OCI-LY7 (cell line): ENCODE results near the gene MYT1. TPM values are rescaled to one million over a fixed set of nuclear protein-coding genes. Genes with fewer than 3 reads are reported as not detected.

Source experiments
- BruUV-seq: library from RNA; stranded (reverse); fragments of 400-500 nt; replicated peaks from 2 replicates; lab custom pipeline; 2021; lab: Mats Ljungman, UMichigan
- CTCF ChIA-PET: fragments of 300-600 bp; sonication (Branson Sonifier 250); formaldehyde crosslinking; loops from one replicate; lab custom pipeline; 2022; ENCODE audit warnings: antibody characterized with exemption; ENCODE audit not compliant: unreplicated experiment; lab: Charles Lee
- POLR2A ChIA-PET: fragments of 300-600 bp; sonication (Branson Sonifier 250); formaldehyde crosslinking; loops from one replicate; lab custom pipeline; 2022; ENCODE audit warnings: antibody characterized with exemption; lab: Charles Lee
- DNase-seq: peaks from one replicate; pipeline ENCODE4 v3.0.0-alpha.2; 2015; ENCODE audit warnings: low spot score
- H2AFZ ChIP-seq: fragments of 200-600 bp; sonication (generic), shearing (Covaris generic); 2 replicates; pipeline ENCODE4 v1.6.1; 2014; ENCODE audit warnings: mild to moderate bottlenecking, antibody characterized with exemption, low read length, moderate library complexity
- H3K27ac ChIP-seq: fragments of 200-600 bp; sonication (generic); 2 replicates; pipeline ENCODE4 v1.5.1; 2014; ENCODE audit warnings: mixed run types, low read depth, mild to moderate bottlenecking, moderate library complexity, low read length, inconsistent platforms; ENCODE audit not compliant: poor library complexity, severe bottlenecking
- H3K36me3 ChIP-seq: fragments of 200-600 bp; sonication (generic); 2 replicates; pipeline ENCODE4 v1.6.1; 2014; ENCODE audit warnings: mild to moderate bottlenecking, antibody characterized with exemption, low read length, moderate library complexity, mixed read lengths; ENCODE audit not compliant: insufficient read depth
- H3K4me1 ChIP-seq: fragments of 200-600 bp; sonication (generic); 2 replicates; pipeline ENCODE4 v1.5.1; 2014; ENCODE audit warnings: mild to moderate bottlenecking, low read length; ENCODE audit not compliant: insufficient read depth, poor library complexity, severe bottlenecking
- H3K4me2 ChIP-seq: fragments of 200-600 bp; sonication (generic); 2 replicates; pipeline ENCODE4 v1.6.1; 2014; ENCODE audit warnings: mild to moderate bottlenecking, low read length
- H3K4me3 ChIP-seq: fragments of 200-600 bp; sonication (generic); 2 replicates; pipeline ENCODE4 v1.5.1; 2014; ENCODE audit warnings: mild to moderate bottlenecking, low read depth, low read length; ENCODE audit not compliant: poor library complexity, severe bottlenecking
- H3K79me2 ChIP-seq: fragments of 200-600 bp; sonication (generic); 2 replicates; pipeline ENCODE4 v1.6.1; 2016; ENCODE audit warnings: low read depth, mild to moderate bottlenecking, low read length, moderate library complexity, mixed read lengths; ENCODE audit not compliant: insufficient read depth
- H3K9me2 ChIP-seq: fragments of 200-600 bp; sonication (generic); 2 replicates; pipeline ENCODE4 v1.6.1; 2016; ENCODE audit warnings: mild to moderate bottlenecking, low read length, mixed read lengths; ENCODE audit not compliant: insufficient read depth
- H3K9me3 ChIP-seq: fragments of 200-600 bp; sonication (generic); 2 replicates; pipeline ENCODE4 v1.6.1; 2014; ENCODE audit warnings: mild to moderate bottlenecking, mixed run types, low read length, mixed read lengths
- H4K20me1 ChIP-seq: fragments of 200-600 bp; sonication (generic); 2 replicates; pipeline ENCODE4 v1.6.1; 2014; ENCODE audit warnings: mild to moderate bottlenecking, antibody characterized with exemption, low read length, moderate library complexity, mixed read lengths; ENCODE audit not compliant: insufficient read depth
- EZH2phosphoT487 ChIP-seq: fragments of 200-600 bp; sonication (generic); IDR thresholded peaks from 2 replicates; pipeline ENCODE4 v1.6.1; 2018; ENCODE audit warnings: low read depth, borderline replicate concordance, mild to moderate bottlenecking, mixed run types, antibody characterized with exemption, low read length, moderate library complexity, mixed read lengths
- intact Hi-C: fragments of 100-400 bp; cut with micrococcal nuclease; formaldehyde crosslinking; loops from one replicate; pipeline ENCODE4 v1.10.0; 2022; ENCODE audit not compliant: unreplicated experiment
- total RNA-seq, 2 experiments: library from RNA; depleted of rRNA in 1 of 2; stranded (reverse); fragments of >200 nt in 1 of 2; shearing (Covaris generic) in 1 of 2; gene quantifications; 2 replicates each; pipeline ENCODE4 v1.2.3, GENCODE V29; 2014 to 2022
- TF ChIP-seq, protein P1 (sequence below): fragments of 200-600 bp; sonication (generic); conservative IDR thresholded peaks from 2 replicates; pipeline ENCODE4 v1.5.1; 2014; ENCODE audit warnings: mild to moderate bottlenecking, antibody characterized with exemption, low read length, moderate library complexity, mixed read lengths

The MYT1 gene
- total RNA-seq, 2 experiments from 2014 or later: 0.32 to 0.95 TPM

DNA sequence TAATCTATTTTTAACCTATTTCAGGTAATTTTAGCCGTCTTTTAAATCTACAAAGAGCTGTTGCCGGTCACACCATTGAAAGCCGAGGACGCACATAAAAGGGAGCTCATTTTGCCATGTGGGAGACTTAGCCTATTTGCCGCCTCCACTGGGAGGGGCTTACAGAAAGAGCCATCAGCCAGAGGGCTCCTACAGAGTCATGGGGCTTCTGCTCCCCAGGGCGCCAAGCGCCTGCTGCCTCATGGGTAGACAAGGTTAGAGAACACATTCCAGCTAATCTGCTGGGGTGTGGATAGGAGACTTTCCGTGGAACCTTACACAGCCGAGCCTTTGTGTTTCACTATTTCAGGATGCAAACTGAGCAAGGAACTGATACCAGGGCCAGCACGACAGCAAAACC lies 103.9 kb downstream of the MYT1 start:
- Histone ChIP-seq H3K27ac (no peak overlapping the region), H2AFZ (no peak overlapping the region), H3K79me2 (no peaks in the 10 kb centered on the region), H3K4me3 (no peak overlapping the region), H3K36me3 (peaks cover 44% of the 10 kb centered on the region), H3K4me2 (no peak overlapping the region), H3K4me1 (no peaks in the 10 kb centered on the region), H3K9me3 (0 out of 2 replicates have a peak, but pooled peaks cover 3% of the 10 kb centered on the region), H4K20me1 (no peaks in the 10 kb centered on the region), H3K9me2 (no peaks in the 10 kb centered on the region)
- DNase-seq: no peak
- BruUV-seq: no TSS peak
- TF ChIP-seq, protein P1, sequence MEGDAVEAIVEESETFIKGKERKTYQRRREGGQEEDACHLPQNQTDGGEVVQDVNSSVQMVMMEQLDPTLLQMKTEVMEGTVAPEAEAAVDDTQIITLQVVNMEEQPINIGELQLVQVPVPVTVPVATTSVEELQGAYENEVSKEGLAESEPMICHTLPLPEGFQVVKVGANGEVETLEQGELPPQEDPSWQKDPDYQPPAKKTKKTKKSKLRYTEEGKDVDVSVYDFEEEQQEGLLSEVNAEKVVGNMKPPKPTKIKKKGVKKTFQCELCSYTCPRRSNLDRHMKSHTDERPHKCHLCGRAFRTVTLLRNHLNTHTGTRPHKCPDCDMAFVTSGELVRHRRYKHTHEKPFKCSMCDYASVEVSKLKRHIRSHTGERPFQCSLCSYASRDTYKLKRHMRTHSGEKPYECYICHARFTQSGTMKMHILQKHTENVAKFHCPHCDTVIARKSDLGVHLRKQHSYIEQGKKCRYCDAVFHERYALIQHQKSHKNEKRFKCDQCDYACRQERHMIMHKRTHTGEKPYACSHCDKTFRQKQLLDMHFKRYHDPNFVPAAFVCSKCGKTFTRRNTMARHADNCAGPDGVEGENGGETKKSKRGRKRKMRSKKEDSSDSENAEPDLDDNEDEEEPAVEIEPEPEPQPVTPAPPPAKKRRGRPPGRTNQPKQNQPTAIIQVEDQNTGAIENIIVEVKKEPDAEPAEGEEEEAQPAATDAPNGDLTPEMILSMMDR: no peak
- TF ChIP-seq EZH2phosphoT487: no peak
- intact Hi-C loops: no loop called here
- ChIA-PET POLR2A (no interaction called here), CTCF (no interaction called here)

DNA sequence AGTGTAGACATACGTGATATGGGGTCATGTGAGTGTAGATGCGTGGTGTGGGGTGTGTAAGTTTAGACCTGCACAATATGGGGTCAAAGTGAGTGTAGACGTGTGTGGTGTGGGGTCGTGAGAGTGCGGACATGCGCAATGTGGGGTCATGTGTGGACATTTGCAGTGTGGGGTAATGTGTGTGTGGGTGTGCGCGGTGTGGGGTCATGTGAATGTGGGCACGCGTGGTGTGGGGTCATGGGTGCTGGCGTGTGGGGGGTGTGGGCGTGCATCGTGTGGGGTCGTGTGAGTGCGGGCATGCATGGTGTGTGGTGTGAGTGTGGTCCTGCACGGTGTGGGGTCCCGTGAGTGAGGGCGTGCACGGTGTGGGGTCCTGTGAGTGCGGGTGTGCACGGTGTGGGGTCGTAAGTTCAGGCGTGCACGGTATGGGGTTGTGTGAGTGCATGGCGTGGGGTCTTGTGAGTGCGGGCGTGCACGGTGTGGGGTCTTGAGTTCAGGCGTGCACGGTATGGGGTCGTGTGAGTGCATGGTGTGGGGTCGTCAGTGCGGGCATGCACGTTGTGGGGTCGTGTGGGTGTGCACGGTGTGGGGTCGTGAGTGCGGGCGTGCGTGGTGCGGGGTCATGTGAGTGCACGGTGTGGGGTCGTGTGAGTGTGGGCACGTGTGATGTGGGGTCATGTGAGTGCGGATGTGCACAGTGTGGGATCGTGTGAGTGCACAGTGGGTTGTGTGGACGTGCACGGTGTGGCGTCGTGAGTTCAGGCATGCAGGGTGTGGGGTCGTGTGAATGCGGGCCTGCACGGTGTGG lies 105.6 kb downstream of the MYT1 start:
- POLR2A ChIA-PET: no interaction called here
- no peaks in the 10 kb centered on the region for H3K79me2 ChIP-seq
- BruUV-seq: no TSS peak

More for the DNA sequence above, 105.6 kb downstream of the MYT1 start:
- H3K9me3 ChIP-seq: 0 out of 2 replicates have a peak, but pooled peaks cover 3% of the 10 kb centered on the region
- no peak overlapping the region for H2AFZ ChIP-seq
- CTCF ChIA-PET: no interaction called here
- H3K4me1 ChIP-seq: no peaks in the 10 kb centered on the region
- H3K4me3 ChIP-seq: no peak overlapping the region
- peaks cover 49% of the 10 kb centered on the region for H3K36me3 ChIP-seq
- intact Hi-C loops: no loop called here
- H3K27ac ChIP-seq: no peak overlapping the region
- H3K4me2 ChIP-seq: no peak overlapping the region
- H4K20me1 ChIP-seq: no peaks in the 10 kb centered on the region
- no peak for TF ChIP-seq EZH2phosphoT487
- TF ChIP-seq, protein P1: no peak
- no peaks in the 10 kb centered on the region for H3K9me2 ChIP-seq
- no peak for DNase-seq
